Pancreas (tissue), 10 donors: ENCODE results near the gene SCUBE3. TPM values are rescaled to one million over a fixed set of nuclear protein-coding genes. Genes with fewer than 3 reads are reported as not detected.

Experiments
- ATAC-seq, 4 donors: fragments of 200-7000 bp; cut with Tn5 transposase; one replicate each; pipeline versions ENCODE4 v1.8.0 to v1.9.1; 2020; ENCODE audit warnings: mild to moderate bottlenecking in 4 of 4, moderate library complexity in 4 of 4
- DNase-seq, 6 donors: peaks; one replicate each; pipeline ENCODE4 v3.0.0-alpha.2; 2020
- FAIRE-seq: peaks from 2 replicates; lab custom pipeline; 2012; peaks lifted over from hg19 to GRCh38; lab: Jason Lieb, UNC
- H3K27ac ChIP-seq, 4 donors: fragments of 200-600 bp; sonication (generic); 1 replicate in 3 of 4; 2 replicates in 1 of 4; pipeline versions ENCODE4 v1.5.0 to v1.8.0; 2020
- H3K27me3 ChIP-seq, 4 donors: fragments of 200-600 bp; one replicate each; pipeline ENCODE4 v1.8.0; 2021
- H3K36me3 ChIP-seq, 3 donors: fragments of 200-600 bp; sonication (generic) in 1 of 3; one replicate each; pipeline versions ENCODE4 v1.5.0 to v1.8.0; 2020 to 2021
- H3K4me1 ChIP-seq, 3 donors: fragments of 200-600 bp; one replicate each; pipeline ENCODE4 v1.8.0; 2021
- H3K4me3 ChIP-seq, 4 donors: fragments of 200-600 bp; sonication (generic) in 2 of 4; one replicate each; pipeline versions ENCODE4 v1.5.0 to v1.8.0; 2020 to 2021
- H3K9me3 ChIP-seq, 4 donors: fragments of 200-600 bp; one replicate each; pipeline ENCODE4 v1.8.0; 2021
- WGBS, 2 donors: extraction: QIAGEN DNeasy Blood & Tissue Kit; methylation state at CpG; one replicate each; pipeline ENCODE4 v1.1.7; 2013; 5-methylcytosine and 5-hydroxymethylcytosine counted together
- intact Hi-C, 3 donors: fragments of 100-400 bp; cut with DNase I; formaldehyde crosslinking; loops; one replicate each; pipeline versions ENCODE4 v1.11.1 to v1.14.2; 2022
- polyA plus RNA-seq, 2 donors: library from polyadenylated mRNA; stranded (reverse); fragments of 200-250 nt; gene quantifications; one replicate each; pipeline ENCODE4 v1.2.3, GENCODE V29; 2013
- total RNA-seq, 6 donors: library from RNA; stranded (reverse); fragmentation: NEBNext Ultra II Directional in 4 of 6; extraction: Animal tissue kit (Norgen Biotek cat#: 25700) in 4 of 6; gene quantifications; one replicate each; pipeline versions ENCODE4 v1.2.1 to v1.2.4, GENCODE V29; 2021 to 2023
- TF ChIP-seq, protein P1 (sequence below), 4 donors: fragments of 200-600 bp; sonication (generic) in 3 of 4; IDR thresholded peaks; one replicate each; pipeline versions ENCODE4 v1.5.0 to v1.8.0; 2021; ENCODE audit warnings: antibody characterized with exemption in 4 of 4
- donor health status: healthy with polysubstance abuse.
- donor health status: DM: no; HTN: no; CAD: no; lungs with moderate emphysema.
- donor health status: DM: no; HTN: no; CAD: no.
- donor health status: control.
- donor health status: control.
- donor health status: Bipolar disorder and iron deficiency.
- donor health status: DM: yes; HTN: yes; CAD: no.
- donor health status: DM: no; HTN: no; CAD: no.
- donor health status: DM: no; HTN: no; CAD: no.
- donor health status: DM: yes; HTN: yes; CAD: no.

The SCUBE3 gene
- total and polyA plus RNA-seq, 8 donors = 0.02 to 0.15 (median 0.03) TPM; not detected in 1

DNA sequence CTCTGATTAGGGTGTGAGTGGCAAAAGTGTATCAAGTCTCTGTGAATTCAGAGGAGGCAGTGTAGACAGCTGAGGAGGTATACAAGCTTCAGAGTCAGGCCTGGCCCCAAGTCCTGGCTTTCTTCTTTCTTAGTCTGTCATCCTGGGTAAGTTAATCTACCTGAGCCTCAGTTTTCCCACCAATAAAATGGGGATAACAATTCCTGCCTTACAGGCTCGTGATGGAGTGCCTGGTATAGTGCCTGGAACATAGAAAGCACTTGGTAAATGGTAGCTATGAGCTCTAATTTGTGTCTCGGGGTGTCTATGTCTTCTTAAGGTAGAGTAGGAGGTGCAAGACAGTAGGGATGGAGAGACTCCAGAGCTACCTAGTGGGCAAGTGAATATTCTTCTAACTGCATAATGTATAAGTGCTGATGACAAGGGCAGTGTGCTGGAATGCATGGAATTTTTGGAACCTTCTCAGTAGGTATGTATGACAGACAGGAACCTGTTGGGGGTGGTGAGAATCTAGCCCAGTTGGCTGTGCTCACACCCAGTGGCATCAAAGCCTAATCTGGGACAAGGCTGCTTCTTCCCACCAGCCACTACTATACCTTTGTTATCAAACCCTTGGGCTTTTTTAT lies 4.0 kb upstream of the SCUBE3 start:
- H3K27ac ChIP-seq = no peak overlapping the region
- ATAC-seq = no peak
- 60 to 76% methylated on average over 2 of the region's 2 CpGs for WGBS, 2 donors

DNA sequence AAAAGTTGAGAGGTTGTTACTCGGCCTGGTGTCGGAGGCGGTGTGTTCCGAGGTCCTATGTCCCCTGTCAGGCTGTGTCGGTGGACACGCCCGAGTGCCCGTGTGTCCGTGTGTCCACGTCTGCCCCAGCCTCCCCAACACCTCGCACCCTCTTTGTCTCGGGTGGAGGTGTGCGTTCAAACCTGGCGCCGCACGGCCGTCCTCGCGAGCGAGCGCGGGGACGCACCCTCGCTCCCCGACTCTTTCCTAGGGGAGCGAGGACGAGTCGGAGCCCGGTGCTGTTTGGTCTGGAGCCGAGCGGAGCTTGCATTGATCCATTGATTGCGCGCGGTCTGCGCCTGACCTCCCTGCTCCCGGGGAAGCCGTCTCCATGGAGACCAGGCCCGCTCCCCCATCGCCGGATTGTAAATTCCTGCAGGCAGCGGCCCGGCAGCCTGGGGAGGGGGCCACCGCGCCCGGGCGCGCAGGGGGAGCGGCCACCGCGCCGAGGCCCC lies 411 bp upstream of the SCUBE3 start:
- Histone ChIP-seq H3K4me3 (peak overlapping the region in 2 of 4 donors; percentile 34 to 55), H3K36me3 (no peaks in the 10 kb centered on the region), H3K27ac (no peak overlapping the region), H3K27me3 (peaks cover 0 to 11% (median 0%) of the 10 kb centered on the region in 4 donors), H3K9me3 (no peaks in the 10 kb centered on the region), H3K4me1 (peaks cover 0 to 7% (median 0%) of the 10 kb centered on the region in 3 donors)
- DNase-seq = no peak
- intact Hi-C loops = no loop called here
- TF ChIP-seq, protein P1, sequence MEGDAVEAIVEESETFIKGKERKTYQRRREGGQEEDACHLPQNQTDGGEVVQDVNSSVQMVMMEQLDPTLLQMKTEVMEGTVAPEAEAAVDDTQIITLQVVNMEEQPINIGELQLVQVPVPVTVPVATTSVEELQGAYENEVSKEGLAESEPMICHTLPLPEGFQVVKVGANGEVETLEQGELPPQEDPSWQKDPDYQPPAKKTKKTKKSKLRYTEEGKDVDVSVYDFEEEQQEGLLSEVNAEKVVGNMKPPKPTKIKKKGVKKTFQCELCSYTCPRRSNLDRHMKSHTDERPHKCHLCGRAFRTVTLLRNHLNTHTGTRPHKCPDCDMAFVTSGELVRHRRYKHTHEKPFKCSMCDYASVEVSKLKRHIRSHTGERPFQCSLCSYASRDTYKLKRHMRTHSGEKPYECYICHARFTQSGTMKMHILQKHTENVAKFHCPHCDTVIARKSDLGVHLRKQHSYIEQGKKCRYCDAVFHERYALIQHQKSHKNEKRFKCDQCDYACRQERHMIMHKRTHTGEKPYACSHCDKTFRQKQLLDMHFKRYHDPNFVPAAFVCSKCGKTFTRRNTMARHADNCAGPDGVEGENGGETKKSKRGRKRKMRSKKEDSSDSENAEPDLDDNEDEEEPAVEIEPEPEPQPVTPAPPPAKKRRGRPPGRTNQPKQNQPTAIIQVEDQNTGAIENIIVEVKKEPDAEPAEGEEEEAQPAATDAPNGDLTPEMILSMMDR (IDR thresholded peaks at IDR 0.05) = no peak
- peak in 1 of 4 donors; percentile 29 for ATAC-seq
- FAIRE-seq = no peak
- WGBS, 2 donors = 11 to 12% methylated on average over 50 to 51 of the region's 51 CpGs

More for the DNA sequence above, 4.0 kb upstream of the SCUBE3 start:
- no peak for FAIRE-seq
- intact Hi-C loops = loop anchor here in 1 of 3 donors (10.0 kb wide), 1 partner anchor 65 kb away; the partner anchor contains the start of gene TCP11
- H3K27me3 ChIP-seq = peaks cover 0 to 10% (median 0%) of the 10 kb centered on the region in 4 donors
- no peak for DNase-seq
- peaks cover 0 to 4% (median 0%) of the 10 kb centered on the region in 3 donors for H3K4me1 ChIP-seq
- H3K9me3 ChIP-seq = no peaks in the 10 kb centered on the region
- TF ChIP-seq, protein P1 (IDR thresholded peaks at IDR 0.05) = no peak
- no peak overlapping the region for H3K4me3 ChIP-seq
- no peaks in the 10 kb centered on the region for H3K36me3 ChIP-seq

GRCh38 chr6:35214869-35215664 lies 1.3 kb downstream of the SCUBE3 start:
- no peaks in the 10 kb centered on the region for H3K36me3 ChIP-seq
- no peak overlapping the region for H3K27ac ChIP-seq
- H3K27me3 ChIP-seq = peaks cover 0 to 11% (median 0%) of the 10 kb centered on the region in 4 donors
- TF ChIP-seq, protein P1 (IDR thresholded peaks at IDR 0.05) = no peak
- 40 to 46% methylated on average over 18 of the region's 18 CpGs for WGBS, 2 donors
- no peaks in the 10 kb centered on the region for H3K9me3 ChIP-seq
- H3K4me1 ChIP-seq = peaks cover 0 to 7% (median 0%) of the 10 kb centered on the region in 3 donors
- no peak for ATAC-seq
- DNase-seq = no peak
- no peak overlapping the region for H3K4me3 ChIP-seq
- intact Hi-C loops = no loop called here
- no peak for FAIRE-seq

- DNase-seq (no peak), ATAC-seq (no peak), FAIRE-seq (no peak)
- Histone ChIP-seq H3K36me3 (no peaks in the 10 kb centered on the region), H3K27ac (no peak overlapping the region), H3K27me3 (peaks cover 0 to 11% (median 0%) of the 10 kb centered on the region in 4 donors), H3K4me3 (no peak overlapping the region), H3K4me1 (peaks cover 0 to 7% (median 0%) of the 10 kb centered on the region in 3 donors), H3K9me3 (no peaks in the 10 kb centered on the region)
- 83 to 86% methylated on average over 6 of the region's 6 CpGs for WGBS, 2 donors
- TF ChIP-seq, protein P1 (IDR thresholded peaks at IDR 0.05) = no peak
- intact Hi-C loops = no loop called here
These were observed 2.1 kb downstream of the SCUBE3 start for GRCh38 chr6:35215665-35216411.
